HG03045 (cell line): ENCODE measurements around the gene FAM9A.
"Not testable (repeated sequence)": the region's sequence is repeated elsewhere in the genome, so short reads cannot be mapped to it uniquely, and the experiment has no call there.

ENCODE experiments used
- ATAC-seq: cut with Tn5 transposase; IDR thresholded peaks from one replicate; pipeline ENCODE4 v1.9.1; 2021; ENCODE audit warnings: mild to moderate bottlenecking, moderate library complexity; ENCODE audit not compliant: unreplicated experiment

FAM9A gene

GRCh38 chrX:8805046-8805445, 3.9 kb upstream of the FAM9A start:
- ATAC-seq: no peak

GRCh38 chrX:8803326-8803725, 2.1 kb upstream of the FAM9A start:
- ATAC-seq: no peak

- ATAC-seq: not testable (repeated sequence)
These were observed 832 bp downstream of the FAM9A start for GRCh38 chrX:8800351-8800750.

DNA sequence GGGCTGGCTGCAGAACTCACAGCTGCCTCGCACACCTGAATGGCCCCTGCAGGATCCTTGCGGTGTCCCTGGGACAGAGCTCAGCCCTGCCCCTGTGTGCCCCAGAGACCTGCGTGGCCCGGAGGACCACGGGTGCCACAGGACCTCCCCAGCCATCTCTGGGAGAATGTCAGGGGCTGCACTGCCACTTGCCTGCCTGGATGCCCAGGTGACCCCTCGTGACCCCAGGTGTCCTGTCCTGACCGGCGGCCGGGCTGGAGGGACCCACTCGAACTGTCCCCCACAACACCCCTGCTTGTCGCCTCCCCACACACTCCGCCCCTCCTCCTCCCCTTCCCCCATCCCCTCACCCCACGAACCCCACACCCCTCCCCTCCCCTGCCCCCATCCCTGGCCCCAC, 1.9 kb downstream of the FAM9A start:
- not testable (repeated sequence) for ATAC-seq

GRCh38 chrX:8798702-8799101, 2.5 kb downstream of the FAM9A start:
- not testable (repeated sequence) for ATAC-seq

GRCh38 chrX:8787119-8787518, 14.1 kb downstream of the FAM9A start:
- ATAC-seq: not testable (repeated sequence)

DNA sequence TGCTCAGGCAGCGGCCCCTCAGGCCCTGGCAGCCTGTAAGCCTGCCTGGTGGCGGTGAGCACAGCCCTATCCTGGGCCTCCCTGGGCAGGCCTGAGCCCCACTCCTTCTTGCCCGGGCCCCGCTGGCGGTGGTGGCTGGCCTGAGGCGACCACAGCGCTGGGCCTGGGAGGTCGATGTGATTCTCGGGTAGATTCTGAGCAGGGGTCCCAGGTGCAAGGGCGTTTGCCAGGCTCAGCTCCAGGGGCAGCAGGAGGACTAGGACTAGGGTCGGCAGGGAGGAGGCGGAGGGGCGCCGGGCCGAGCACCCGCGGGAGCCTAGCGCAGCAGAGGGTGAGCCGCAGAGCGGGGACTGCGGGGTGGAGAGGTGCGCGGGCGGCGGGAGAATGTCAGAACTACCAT, 17.0 kb downstream of the FAM9A start:
- ATAC-seq: no peak

- no peak for ATAC-seq
These were observed 17.5 kb downstream of the FAM9A start for GRCh38 chrX:8783714-8784098.

- no peak for ATAC-seq
These were observed 18.0 kb downstream of the FAM9A start for GRCh38 chrX:8783097-8783713.

DNA sequence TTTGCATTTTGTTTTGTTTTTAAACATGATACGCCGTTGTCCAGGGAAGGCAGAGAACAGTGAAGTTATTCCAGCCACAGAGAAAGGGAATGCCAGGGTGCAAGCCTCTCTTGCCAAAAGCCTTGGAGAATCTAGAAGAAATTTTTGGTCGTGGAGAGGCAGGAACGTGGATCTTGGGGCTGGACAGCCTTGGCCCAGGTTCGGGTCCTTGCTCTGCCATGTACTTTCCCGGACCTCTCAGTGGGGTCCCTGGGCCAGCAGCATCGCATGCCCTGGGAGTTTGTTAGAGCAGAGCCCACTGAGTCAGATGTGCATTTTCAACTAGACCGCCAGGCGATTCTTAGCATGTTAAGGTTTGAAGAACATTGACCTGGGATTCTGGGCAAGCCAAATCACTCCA, 18.6 kb downstream of the FAM9A start:
- ATAC-seq: no peak

- not testable (repeated sequence) for ATAC-seq
These were observed 19.3 kb downstream of the FAM9A start for GRCh38 chrX:8781921-8782320.

DNA sequence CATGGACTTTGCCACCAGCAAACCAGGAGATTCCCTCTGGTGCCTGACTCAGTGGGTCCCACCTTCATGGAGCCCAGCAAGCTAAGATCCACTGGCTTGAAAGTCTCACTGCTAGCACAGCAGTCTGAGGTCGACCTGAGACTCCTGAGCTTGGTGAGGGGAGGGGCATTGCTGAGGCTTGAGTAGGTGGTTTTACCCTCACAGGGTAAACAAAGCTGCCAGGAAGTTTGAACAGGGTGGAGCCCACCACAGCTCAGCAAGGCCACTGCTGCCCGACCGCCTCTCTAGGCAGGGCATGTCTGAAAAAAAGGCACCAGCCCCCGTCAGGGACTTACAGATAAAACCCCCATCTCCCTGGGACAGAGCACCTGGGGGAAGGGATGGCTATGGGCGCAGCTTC, 28.1 kb downstream of the FAM9A start:
- no peak for ATAC-seq

DNA sequence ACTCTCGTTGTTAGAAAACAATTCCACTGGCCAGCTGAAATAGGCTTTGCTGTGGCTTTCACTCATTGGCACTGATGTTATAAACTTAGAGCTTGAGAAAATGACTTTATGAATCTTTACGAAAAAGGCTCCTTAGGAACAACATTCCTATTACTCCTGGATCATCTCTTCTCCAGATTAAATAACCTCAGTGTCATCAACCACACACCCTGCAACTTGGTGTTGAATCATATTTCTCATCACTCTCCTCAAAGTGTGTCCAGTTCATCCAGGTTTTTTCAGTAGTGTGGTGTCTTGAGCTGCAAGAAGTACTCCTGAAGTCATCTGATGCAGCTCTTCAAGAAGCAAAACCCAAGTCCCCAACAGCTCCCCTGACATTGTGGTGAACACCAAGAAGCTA, 41.2 kb downstream of the FAM9A start:
- ATAC-seq: no peak

- ATAC-seq: not testable (repeated sequence)
These were observed 42.5 kb downstream of the FAM9A start for GRCh38 chrX:8758706-8759105.

DNA sequence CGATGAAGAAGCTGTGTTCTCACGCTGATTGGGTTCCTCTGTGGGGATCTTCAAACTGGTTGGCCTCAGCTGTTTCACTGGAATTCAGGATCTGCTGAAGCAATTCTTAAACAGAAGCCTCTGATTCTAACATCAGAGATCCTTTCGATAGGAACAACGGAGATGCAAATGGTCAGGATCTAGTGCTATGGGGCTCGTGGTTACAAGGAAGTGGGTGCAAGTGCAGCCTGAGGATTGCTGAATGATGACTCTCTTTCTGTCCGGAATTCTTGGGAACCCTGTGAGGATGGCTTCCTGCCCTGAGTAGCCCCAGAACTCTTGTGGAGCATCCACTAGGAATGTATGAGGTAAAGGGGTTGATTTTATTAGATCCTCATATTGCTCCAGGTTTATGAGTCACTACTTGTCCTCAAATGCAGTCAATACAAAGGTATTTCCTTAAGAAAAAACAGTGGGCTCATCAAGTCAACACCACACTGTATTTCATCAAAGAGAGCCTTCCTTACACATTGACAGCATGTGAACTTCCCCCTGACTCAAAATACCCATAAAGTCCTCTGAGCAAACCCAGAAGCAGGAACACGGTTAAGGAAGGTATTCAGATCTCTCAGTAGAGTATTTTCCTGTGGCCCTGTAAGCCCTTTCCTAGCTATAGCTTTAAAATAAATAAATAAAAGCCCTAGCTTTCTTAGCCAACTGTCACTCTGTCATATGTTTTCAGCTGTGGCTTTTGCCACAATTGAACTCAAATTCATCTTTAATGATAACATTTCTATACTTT, 43.4 kb downstream of the FAM9A start:
- not testable (repeated sequence) for ATAC-seq

DNA sequence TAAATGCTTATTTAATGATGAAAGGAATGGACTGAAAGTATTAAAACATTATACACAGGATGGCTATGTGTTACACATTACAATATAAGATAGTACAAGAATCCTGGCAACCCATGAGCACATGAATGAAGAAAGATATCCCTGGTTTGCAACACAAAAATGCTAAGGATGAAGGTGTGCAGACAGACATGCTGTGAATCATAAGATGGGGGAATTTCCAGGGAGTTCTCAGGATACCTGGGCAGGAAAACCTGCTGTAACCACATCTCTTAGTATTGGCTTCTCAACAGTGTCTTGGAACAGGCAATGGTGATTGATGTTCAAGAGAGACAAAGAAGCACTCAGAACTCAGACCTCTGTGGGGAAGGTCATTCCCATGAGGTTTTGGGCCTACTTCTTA, 45.4 kb downstream of the FAM9A start:
- no peak for ATAC-seq

DNA sequence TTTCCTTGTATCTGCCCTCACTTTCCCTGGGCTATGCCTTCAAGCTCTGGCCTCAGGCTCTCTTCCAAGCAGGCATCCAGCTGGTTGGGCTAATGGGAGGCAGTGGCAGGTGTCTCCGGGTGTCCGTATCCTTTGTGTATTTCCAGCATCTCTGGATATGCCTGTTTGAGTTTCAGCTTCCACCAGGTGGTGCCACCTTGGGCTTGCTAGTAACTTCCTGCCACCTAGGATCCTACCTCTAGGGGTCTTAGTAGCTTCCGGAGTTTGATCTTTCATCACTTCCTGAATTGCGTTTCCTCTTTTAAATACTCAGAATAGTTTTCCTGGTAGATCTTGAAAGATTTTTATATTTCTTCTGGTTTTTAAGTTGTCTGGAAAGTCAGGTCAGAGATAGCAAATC, 46.1 kb downstream of the FAM9A start:
- ATAC-seq: no peak

DNA sequence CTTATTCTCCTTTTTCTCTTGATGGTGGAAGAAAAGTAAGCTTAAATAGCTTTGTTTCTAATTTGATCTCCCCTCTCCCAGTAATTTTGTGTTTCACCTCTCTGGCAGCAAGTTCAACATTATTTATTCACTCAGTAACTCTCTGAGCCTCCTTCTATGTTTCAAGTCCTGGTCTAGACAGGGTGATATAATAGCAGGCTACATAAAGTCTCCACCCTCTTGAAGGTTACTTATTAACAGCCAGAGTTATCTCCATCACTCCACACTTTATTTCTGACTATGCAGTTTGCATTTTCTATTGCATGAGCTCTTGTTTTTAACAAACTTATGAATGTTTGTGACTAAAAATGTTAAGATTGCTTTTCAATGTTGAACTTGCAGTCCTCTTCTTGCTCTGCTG, 51.5 kb downstream of the FAM9A start:
- no peak for ATAC-seq

DNA sequence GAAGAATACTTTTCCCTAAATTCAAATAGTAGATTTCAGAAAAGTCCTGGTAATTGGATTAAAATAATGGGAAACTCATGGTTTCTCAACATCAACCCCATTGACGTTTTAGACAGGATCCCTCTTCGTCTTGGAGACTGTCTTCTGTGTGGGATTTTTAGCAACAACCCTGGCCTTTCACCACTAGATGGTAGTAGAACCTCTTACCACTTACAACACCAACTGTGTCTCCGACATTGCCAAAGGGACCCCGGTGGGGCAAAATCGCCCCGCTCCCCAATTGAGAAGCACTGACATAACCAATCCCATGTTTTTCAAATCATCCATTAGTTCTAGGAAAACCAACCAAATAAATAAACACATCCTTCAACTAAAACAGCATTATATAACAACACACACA, 52.3 kb downstream of the FAM9A start:
- no peak for ATAC-seq

DNA sequence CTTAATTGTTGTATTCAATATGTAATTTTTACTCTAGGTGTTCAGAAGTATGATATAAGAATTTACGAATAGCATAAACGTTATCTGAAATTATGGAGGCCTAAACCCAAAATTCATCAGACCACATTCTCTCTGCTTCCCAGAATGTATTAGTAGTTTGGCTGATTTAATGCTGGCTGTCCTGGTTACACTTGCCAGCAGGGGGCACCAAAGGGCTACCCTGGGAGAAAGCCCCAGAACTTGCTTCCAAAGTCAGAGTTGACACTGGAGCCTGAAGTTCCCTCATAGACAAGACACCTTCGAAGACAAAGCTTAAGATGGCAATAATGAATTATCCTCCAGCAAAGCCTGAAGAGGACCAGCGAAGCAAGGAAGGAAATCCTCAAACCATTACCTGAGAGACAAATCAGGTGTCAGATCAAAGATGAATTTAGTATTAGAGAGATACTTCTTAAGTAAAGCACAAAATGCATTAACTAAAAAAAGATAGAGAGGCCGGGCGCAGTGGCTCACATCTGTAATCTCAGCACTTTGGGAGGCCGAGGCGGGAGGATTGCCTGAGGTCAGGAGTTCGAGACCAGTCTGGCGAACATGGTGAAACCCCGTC, 58.0 kb downstream of the FAM9A start:
- no peak for ATAC-seq

- ATAC-seq: no peak
These were observed 59.2 kb downstream of the FAM9A start for GRCh38 chrX:8741981-8742380.
